DMS53 treated with DMSO at 0.1 percent for 48 hours (cell line): Measurements from ENCODE around the gene KLHDC2.
"Not testable (repeated sequence)": the region's sequence is repeated elsewhere in the genome, so short reads cannot be mapped to it uniquely, and the experiment has no call there.

ENCODE experiments used
- DNase-seq: peaks from one replicate; lab custom pipeline; 2025; ENCODE audit not compliant: unreplicated experiment; lab: John Stamatoyannopoulos, UW

KLHDC2 gene

GRCh38 chr14:49778421-49778820 is 10.5 kb downstream of the KLHDC2 start:
- no peak for DNase-seq

- not testable (repeated sequence) for DNase-seq
Measured at GRCh38 chr14:49781040-49781439, 13.1 kb downstream of the KLHDC2 start.

GRCh38 chr14:49783394-49784014 is 15.6 kb downstream of the KLHDC2 start:
- no peak for DNase-seq

GRCh38 chr14:49786315-49786714 is 18.4 kb downstream of the KLHDC2 start:
- no peak for DNase-seq

GRCh38 chr14:49792618-49793017 is 24.7 kb downstream of the KLHDC2 start:
- DNase-seq = no peak

GRCh38 chr14:49796025-49796424 is 28.1 kb downstream of the KLHDC2 start:
- DNase-seq = no peak

GRCh38 chr14:49808780-49809179 is 40.8 kb downstream of the KLHDC2 start:
- no peak for DNase-seq

GRCh38 chr14:49816118-49816517 is 48.2 kb downstream of the KLHDC2 start:
- not testable (repeated sequence) for DNase-seq

- DNase-seq = no peak
Measured at GRCh38 chr14:49816844-49817243, 48.9 kb downstream of the KLHDC2 start.

GRCh38 chr14:49820176-49820575 is 52.2 kb downstream of the KLHDC2 start:
- DNase-seq = no peak

GRCh38 chr14:49828640-49829039 is 60.7 kb downstream of the KLHDC2 start:
- no peak for DNase-seq
